H1 (cell line): ENCODE measurements around the gene HTR2C. TPM values are rescaled to one million over a fixed set of nuclear protein-coding genes. Genes with fewer than 3 reads are reported as not detected.
A peak's percentile ranks its signal among the peaks of the same experiment; 100 is the strongest.

Experiments
- CTCF ChIA-PET: fragments of 300-600 bp; sonication (Branson Sonifier 250); formaldehyde crosslinking; loops from one replicate; lab custom pipeline; 2021; ENCODE audit not compliant: partially characterized antibody; lab: Charles Lee
- POLR2A ChIA-PET: fragments of 300-600 bp; sonication (Branson Sonifier 250); formaldehyde crosslinking; loops from one replicate; lab custom pipeline; 2021; ENCODE audit warnings: inconsistent platforms; ENCODE audit not compliant: partially characterized antibody; lab: Charles Lee
- DNase-seq, 2 experiments: peaks; one replicate each; pipeline versions ENCODE4 v3.0.0 to v3.0.0-alpha.2; 2010 to 2022; ENCODE audit warnings: low spot score in 2 of 2, low read depth in 1 of 2, mixed read lengths in 1 of 2
- FAIRE-seq: peaks from 2 replicates; lab custom pipeline; 2011; peaks lifted over from hg19 to GRCh38; lab: Jason Lieb, UNC
- H2AFZ ChIP-seq: 2 replicates; pipeline ENCODE4 v1.8.1; 2012; ENCODE audit warnings: low read length, inconsistent platforms
- H2AK5ac ChIP-seq: 2 replicates; pipeline ENCODE4 v1.6.1; 2013; ENCODE audit warnings: low read depth, low read length
- H2BK120ac ChIP-seq: replicated peaks from 2 replicates; pipeline ENCODE3; 2013; ENCODE audit warnings: low read depth, low read length, inconsistent platforms
- H2BK12ac ChIP-seq: 2 replicates; pipeline ENCODE4 v1.6.1; 2013; ENCODE audit warnings: low read depth, low read length
- H2BK15ac ChIP-seq: 2 replicates; pipeline ENCODE4 v1.6.1; 2013; ENCODE audit warnings: low read length
- H2BK20ac ChIP-seq: 2 replicates; pipeline ENCODE4 v1.6.1; 2013; ENCODE audit warnings: low read length
- H2BK5ac ChIP-seq: 2 replicates; pipeline ENCODE4 v1.6.1; 2013; ENCODE audit warnings: low read depth, low read length
- H3K14ac ChIP-seq: 2 replicates; pipeline ENCODE4 v1.6.1; 2013; ENCODE audit warnings: inconsistent platforms; ENCODE audit not compliant: insufficient read length
- H3K18ac ChIP-seq: 2 replicates; pipeline ENCODE4 v1.6.1; 2013; ENCODE audit warnings: low read length; ENCODE audit errors: extremely low read depth
- H3K23ac ChIP-seq: 2 replicates; pipeline ENCODE4 v1.6.1; 2013; ENCODE audit warnings: inconsistent platforms; ENCODE audit not compliant: insufficient read length
- H3K23me2 ChIP-seq: 2 replicates; pipeline ENCODE4 v1.6.1; 2013; ENCODE audit warnings: low read depth, low read length
- H3K27ac ChIP-seq: 2 replicates; pipeline ENCODE4 v1.6.1; 2011; ENCODE audit warnings: low read depth, low read length, inconsistent platforms
- H3K27me3 ChIP-seq, 4 experiments: replicated peaks in 1 of 4; 1 replicate in 1 of 4; 2 replicates in 3 of 4; pipeline versions ENCODE4 v1.6.1 to v1.8.1; 2011 to 2013; ENCODE audit warnings: low read length in 3 of 4, mild to moderate bottlenecking in 3 of 4, inconsistent platforms in 2 of 4, mixed read lengths in 2 of 4, moderate library complexity in 1 of 4; ENCODE audit not compliant: control insufficient read depth in 3 of 4, insufficient read depth in 3 of 4; ENCODE audit errors: extremely low read depth in 1 of 4
- H3K36me3 ChIP-seq, 4 experiments: 2 replicates each; pipeline versions ENCODE4 v1.6.1 to v1.8.1; 2011 to 2013; ENCODE audit warnings: mild to moderate bottlenecking in 4 of 4, low read length in 3 of 4, moderate library complexity in 2 of 4, control low read depth in 1 of 4, inconsistent platforms in 1 of 4; ENCODE audit not compliant: insufficient read depth in 4 of 4, control insufficient read depth in 2 of 4
- H3K4ac ChIP-seq: replicated peaks from 2 replicates; pipeline ENCODE3; 2013; ENCODE audit warnings: low read length, low read depth, mixed read lengths, inconsistent platforms; ENCODE audit not compliant: insufficient read length
- H3K4me1 ChIP-seq, 4 experiments: replicated peaks in 1 of 4; 1 replicate in 1 of 4; 2 replicates in 3 of 4; pipeline versions ENCODE4 v1.6.1 to v1.8.1; 2011 to 2013; ENCODE audit warnings: low read length in 3 of 4, inconsistent platforms in 2 of 4, mixed read lengths in 1 of 4; ENCODE audit not compliant: insufficient read depth in 4 of 4, control insufficient read depth in 3 of 4
- H3K4me2 ChIP-seq, 2 experiments: 2 replicates each; pipeline versions ENCODE4 v1.6.1 to v1.8.1; 2011 to 2013; ENCODE audit warnings: low read depth in 2 of 2, low read length in 2 of 2, control low read depth in 1 of 2, inconsistent platforms in 1 of 2, mild to moderate bottlenecking in 1 of 2; ENCODE audit not compliant: insufficient read depth in 1 of 2
- H3K4me3 ChIP-seq, 4 experiments: fragments of 200-600, 300-600 bp in 1 of 4; sonication (generic), shearing (Covaris generic), sonication (Bioruptor Twin) in 1 of 4; 2 replicates each; pipeline versions ENCODE4 v1.5.1 to v1.8.1; 2011 to 2016; ENCODE audit warnings: low read length in 4 of 4, low read depth in 3 of 4, control low read depth in 2 of 4, inconsistent platforms in 2 of 4, mild to moderate bottlenecking in 2 of 4, mixed read lengths in 1 of 4, moderate library complexity in 1 of 4; ENCODE audit not compliant: insufficient read depth in 2 of 4; ENCODE audit errors: extremely low read depth in 1 of 4
- H3K56ac ChIP-seq: replicated peaks from 2 replicates; pipeline ENCODE3; 2013; ENCODE audit warnings: low read depth, mild to moderate bottlenecking, mixed read lengths, low read length, inconsistent platforms; ENCODE audit not compliant: insufficient read length
- H3K79me1 ChIP-seq: 2 replicates; pipeline ENCODE4 v1.6.1; 2013; ENCODE audit warnings: low read depth, low read length, control low read depth
- H3K79me2 ChIP-seq, 2 experiments: 2 replicates each; pipeline versions ENCODE4 v1.6.1 to v1.8.1; 2012 to 2013; ENCODE audit warnings: low read length in 2 of 2, mild to moderate bottlenecking in 2 of 2, inconsistent platforms in 1 of 2; ENCODE audit not compliant: insufficient read depth in 2 of 2, control insufficient read depth in 1 of 2
- H3K9ac ChIP-seq, 4 experiments: replicated peaks in 1 of 4; 1 replicate in 1 of 4; 2 replicates in 3 of 4; pipeline versions ENCODE4 v1.6.1 to v1.8.1; 2011 to 2013; ENCODE audit warnings: low read depth in 3 of 4, low read length in 3 of 4, control low read depth in 2 of 4, mild to moderate bottlenecking in 2 of 4, moderate library complexity in 2 of 4, inconsistent platforms in 1 of 4; ENCODE audit errors: extremely low read depth in 1 of 4
- H3K9me3 ChIP-seq, 2 experiments: 2 replicates each; pipeline versions ENCODE4 v1.6.1 to v1.8.1; 2012 to 2013; ENCODE audit warnings: mild to moderate bottlenecking in 2 of 2, moderate library complexity in 2 of 2, control low read depth in 1 of 2, inconsistent platforms in 1 of 2, low read depth in 1 of 2, low read length in 1 of 2, mixed read lengths in 1 of 2; ENCODE audit not compliant: insufficient read depth in 2 of 2
- H4K20me1 ChIP-seq, 2 experiments: replicated peaks in 1 of 2; 2 replicates each; pipeline versions ENCODE3 to v1.8.1; 2011 to 2013; ENCODE audit warnings: inconsistent platforms in 2 of 2, low read length in 2 of 2, mild to moderate bottlenecking in 1 of 2; ENCODE audit not compliant: insufficient read depth in 2 of 2, control insufficient read depth in 1 of 2
- H4K5ac ChIP-seq: 2 replicates; pipeline ENCODE4 v1.6.1; 2013; ENCODE audit warnings: low read length, low read depth, mixed read lengths, inconsistent platforms; ENCODE audit not compliant: insufficient read length
- H4K8ac ChIP-seq: 2 replicates; pipeline ENCODE4 v1.8.0; 2013; ENCODE audit warnings: mild to moderate bottlenecking, moderate library complexity, low read length, inconsistent platforms; ENCODE audit not compliant: insufficient read depth; ENCODE audit errors: extremely low read depth
- H4K91ac ChIP-seq: replicated peaks from 2 replicates; pipeline ENCODE3; 2013; ENCODE audit warnings: low read length, mixed read lengths, inconsistent platforms; ENCODE audit not compliant: insufficient read length
- GABPA ChIP-seq: IDR thresholded peaks from 2 replicates; pipeline ENCODE4 v1.6.1; 2011; ENCODE audit warnings: mild to moderate bottlenecking, low read length, moderate library complexity, borderline replicate concordance; ENCODE audit not compliant: insufficient read depth
- polyA plus RNA-seq, 7 experiments: library from polyadenylated mRNA; depleted of rRNA in 3 of 7; stranded (reverse) in 5 of 7; unstranded in 2 of 7; fragments of >200 nt in 5 of 7; fragments of 200-250 nt in 2 of 7; gene quantifications; 1 replicate in 5 of 7; 2 replicates in 1 of 7; 4 replicates in 1 of 7; pipeline versions ENCODE4 v1.2.1 to v1.2.3, GENCODE V29; 2011 to 2013; ENCODE audit warnings: missing spikeins in 2 of 7, mixed read lengths in 2 of 7
- total RNA-seq: library from RNA; stranded (reverse); fragmentation: NEBNext Ultra II Directional; extraction: Animal tissue kit (Norgen Biotek cat#: 25700); gene quantifications from 2 replicates; pipeline ENCODE4 v1.2.1, GENCODE V29; 2021

HTR2C gene
- total and polyA plus RNA-seq, 2 of the 8 experiments (the other 6 are each of a cell fraction or from before 2014, with no cell fraction given): 1.7 to 2.0 TPM

DNA sequence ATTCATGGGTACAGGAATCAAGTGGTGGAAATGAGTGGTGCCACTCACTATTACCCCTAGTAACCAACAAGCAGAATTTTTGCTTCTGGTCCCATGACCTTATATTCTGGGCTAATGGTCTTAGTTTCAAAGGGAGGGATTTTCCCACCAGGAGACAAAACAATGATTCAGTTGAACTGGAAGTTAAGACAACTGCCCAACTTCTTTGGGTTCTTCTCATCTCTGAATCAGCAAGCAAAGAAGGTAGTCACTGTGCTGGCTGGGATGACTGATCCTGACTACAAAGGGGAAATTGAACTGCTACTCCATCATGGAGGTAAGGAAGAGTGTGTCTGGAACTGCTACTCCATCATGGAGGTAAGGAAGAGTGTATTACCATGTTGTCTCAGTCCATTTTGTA lies 346.3 kb downstream of the HTR2C start:
- Histone ChIP-seq H2AFZ (no peak overlapping the region), H2BK20ac (no peak overlapping the region), H3K79me2 (no peaks in the 10 kb centered on the region), H3K14ac (no peak overlapping the region), H2BK12ac (no peak overlapping the region), H3K4me1 (no peaks in the 10 kb centered on the region), H4K91ac (no peak overlapping the region), H3K27me3 (no peaks in the 10 kb centered on the region), H4K8ac (no peak overlapping the region), H3K4me3 (no peak overlapping the region), H2BK120ac (no peak overlapping the region), H3K9me3 (peaks cover 11 to 13% of the 10 kb centered on the region in 2 experiments), H2AK5ac (no peak overlapping the region), H3K4me2 (no peak overlapping the region), H3K56ac (no peak overlapping the region), H3K36me3 (no peaks in the 10 kb centered on the region), H3K27ac (no peak overlapping the region), H3K23ac (no peak overlapping the region), H3K9ac (no peak overlapping the region), H4K5ac (no peak overlapping the region), H3K18ac (no peak overlapping the region), H3K79me1 (no peaks in the 10 kb centered on the region), H3K23me2 (no peaks in the 10 kb centered on the region), H2BK15ac (no peak overlapping the region), H4K20me1 (no peaks in the 10 kb centered on the region), H3K4ac (no peak overlapping the region), H2BK5ac (no peak overlapping the region)
- ChIA-PET CTCF (no interaction called here), POLR2A (no interaction called here)
- DNase-seq (no peak), FAIRE-seq (peak; percentile 78)
- TF ChIP-seq GABPA: no peak
